Fibroblast of pulmonary artery (primary cell): Measurements from ENCODE around the gene CNOT1.
A peak's percentile ranks its signal among the peaks of the same experiment; 100 is the strongest.

Source experiments
- DNase-seq: peaks from one replicate; pipeline ENCODE4 v3.0.0-alpha.2; 2010; ENCODE audit warnings: low read depth
- H3K4me3 ChIP-seq: replicated peaks from 2 replicates; pipeline ENCODE4 v1.5.1; 2011; ENCODE audit warnings: low read depth, mild to moderate bottlenecking, control low read depth, low read length, moderate library complexity
- CTCF ChIP-seq: IDR thresholded peaks from 2 replicates; pipeline ENCODE4 v1.5.1; 2011; ENCODE audit warnings: mild to moderate bottlenecking, control low read depth, low read length, inconsistent platforms; ENCODE audit errors: missing control alignments

CNOT1 gene

GRCh38 chr16:58518083-58518979 lies 111.3 kb downstream of the CNOT1 start:
- H3K4me3 ChIP-seq = no peak overlapping the region
- no peak for TF ChIP-seq CTCF
- DNase-seq = no peak

GRCh38 chr16:58516768-58517107 lies 112.9 kb downstream of the CNOT1 start:
- H3K4me3 ChIP-seq = no peak overlapping the region
- TF ChIP-seq CTCF = no peak
- no peak for DNase-seq

GRCh38 chr16:58515871-58516767 lies 113.5 kb downstream of the CNOT1 start:
- DNase-seq = no peak
- H3K4me3 ChIP-seq = peak overlapping the region; percentile 77
- TF ChIP-seq CTCF = no peak

- H3K4me3 ChIP-seq = peak within 1 kb of the TSS; percentile 77
- no peak for TF ChIP-seq CTCF
- peak; percentile 88 for DNase-seq
Observed at GRCh38 chr16:58515125-58515870, 114.3 kb downstream of the CNOT1 start, which contains the start of gene SETD6. TSS of gene SETD6 (plus strand) at chr16:58515517. CDS start at chr16:58515538, 21 bp downstream.

GRCh38 chr16:58513874-58514273 lies 115.8 kb downstream of the CNOT1 start:
- DNase-seq = no peak
- H3K4me3 ChIP-seq = no peak overlapping the region
- TF ChIP-seq CTCF = no peak

- H3K4me3 ChIP-seq = no peak overlapping the region
- peak; percentile 72 for TF ChIP-seq CTCF
- DNase-seq = peak; percentile 68
Observed at GRCh38 chr16:58511933-58512815, 117.5 kb downstream of the CNOT1 start.
